Stimulated activated CD4-positive, alpha-beta T cell treated with anti-CD3 and anti-CD28 coated beads, Interleukin-2, amount 100 ng/mL, for 4 hours (primary cell): Measurements from ENCODE around the gene VPS33A.

Experiments used
- DNase-seq: peaks from one replicate; pipeline ENCODE4 v3.0.0-alpha.2; 2020; ENCODE audit warnings: low read depth

VPS33A gene

GRCh38 chr12:122250536-122250935 is 15.8 kb downstream of the VPS33A start:
- DNase-seq: no peak

DNA sequence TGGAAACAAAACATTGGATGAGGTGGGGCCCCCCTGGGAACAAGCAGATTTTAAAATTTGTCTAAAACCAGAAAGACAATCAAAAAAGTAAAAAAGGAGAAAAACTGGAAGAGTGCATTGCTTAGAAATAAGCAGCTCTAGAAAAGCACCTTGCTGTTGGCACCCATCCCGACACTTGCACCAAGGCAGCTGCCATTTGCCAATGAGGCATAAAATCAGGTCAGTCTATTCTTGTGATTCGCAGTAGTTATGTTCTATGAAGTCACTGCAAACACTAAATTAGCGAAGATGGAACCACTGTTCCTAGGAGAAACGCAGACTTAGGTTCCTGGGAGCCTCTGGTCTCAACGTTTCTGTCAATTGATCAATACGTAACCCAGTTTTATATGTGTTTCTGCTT is 16.2 kb downstream of the VPS33A start:
- DNase-seq: no peak

DNA sequence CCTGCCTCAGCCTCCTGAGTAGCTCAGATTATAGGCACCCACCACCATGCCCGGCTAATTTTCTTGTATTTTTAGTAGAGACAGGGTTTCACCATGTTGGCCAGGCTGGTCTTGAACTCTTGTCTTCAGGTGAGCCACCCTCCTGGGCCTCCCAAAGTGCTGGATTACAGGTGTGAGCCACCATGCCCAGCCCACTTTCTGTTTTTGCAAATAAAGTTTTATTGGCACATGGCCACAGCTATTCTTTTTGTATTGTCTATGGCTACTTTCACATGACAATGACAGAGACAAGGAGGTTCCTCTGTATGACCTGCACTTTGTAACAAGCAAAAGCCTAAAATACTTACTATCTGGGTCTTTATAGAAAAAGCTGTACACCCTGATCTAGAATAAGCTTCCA is 20.7 kb downstream of the VPS33A start:
- DNase-seq: no peak

- no peak for DNase-seq
Measured at GRCh38 chr12:122244565-122245371, 21.5 kb downstream of the VPS33A start.

DNA sequence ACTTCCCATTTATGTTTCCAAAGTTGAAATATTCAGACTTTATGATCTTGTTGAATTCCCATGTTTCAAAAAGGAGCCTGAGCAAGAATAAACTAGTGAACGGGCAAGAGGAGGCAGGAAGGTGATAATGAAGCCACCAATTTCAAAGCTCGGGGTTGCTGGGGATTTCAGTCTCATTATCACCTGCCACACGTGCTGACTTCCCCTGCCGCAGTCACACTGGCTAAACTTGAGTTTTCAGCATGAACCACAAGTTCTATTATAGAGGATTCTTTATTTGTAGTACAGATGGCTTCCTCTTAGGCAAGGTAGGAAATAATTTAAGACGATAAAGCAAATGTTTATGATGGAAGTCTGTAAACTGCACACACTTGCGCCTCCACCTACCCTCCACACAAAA is 22.3 kb downstream of the VPS33A start:
- DNase-seq: no peak

DNA sequence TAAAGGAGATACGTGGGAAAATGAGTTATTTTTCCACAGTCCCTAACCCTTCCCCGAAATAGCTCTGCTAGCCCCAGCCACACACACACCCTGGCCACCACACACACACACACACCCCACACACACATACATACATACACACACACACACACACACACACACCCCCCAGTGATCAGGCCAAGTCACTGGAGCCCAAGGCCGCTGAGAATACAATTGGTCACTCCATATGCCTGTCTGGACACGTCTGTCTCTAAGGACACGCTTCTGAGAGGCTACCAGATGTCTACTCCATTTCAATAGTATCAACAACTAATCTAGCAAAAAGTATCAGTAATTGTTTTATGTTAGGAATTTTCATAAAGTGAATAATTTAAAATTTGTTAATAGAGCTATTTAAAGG is 27.4 kb downstream of the VPS33A start:
- DNase-seq: no peak

- no peak for DNase-seq
Measured at GRCh38 chr12:122235741-122236140, 30.6 kb downstream of the VPS33A start.

GRCh38 chr12:122232691-122233090 is 33.6 kb downstream of the VPS33A start:
- no peak for DNase-seq

DNA sequence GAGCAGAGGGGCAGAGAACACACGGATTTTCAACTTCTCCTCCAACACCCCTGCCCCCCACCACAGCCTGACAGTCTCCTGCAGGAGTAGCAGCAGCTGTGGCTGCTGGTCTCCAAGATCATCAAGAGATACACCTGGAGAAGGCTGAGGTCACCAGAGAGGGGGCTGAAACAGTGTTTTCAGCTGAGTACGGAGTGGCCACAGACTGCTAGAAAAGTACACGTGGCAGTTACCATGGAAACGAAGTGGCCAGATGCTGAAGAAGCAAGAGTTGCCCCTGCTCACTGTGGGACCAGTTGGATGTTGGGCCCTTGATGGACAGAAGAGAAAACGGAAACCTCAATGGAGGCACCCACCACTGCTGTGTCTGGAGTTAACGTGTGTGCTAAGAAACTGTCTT is 35.5 kb downstream of the VPS33A start:
- no peak for DNase-seq

GRCh38 chr12:122228092-122228491 is 38.2 kb downstream of the VPS33A start:
- no peak for DNase-seq

DNA sequence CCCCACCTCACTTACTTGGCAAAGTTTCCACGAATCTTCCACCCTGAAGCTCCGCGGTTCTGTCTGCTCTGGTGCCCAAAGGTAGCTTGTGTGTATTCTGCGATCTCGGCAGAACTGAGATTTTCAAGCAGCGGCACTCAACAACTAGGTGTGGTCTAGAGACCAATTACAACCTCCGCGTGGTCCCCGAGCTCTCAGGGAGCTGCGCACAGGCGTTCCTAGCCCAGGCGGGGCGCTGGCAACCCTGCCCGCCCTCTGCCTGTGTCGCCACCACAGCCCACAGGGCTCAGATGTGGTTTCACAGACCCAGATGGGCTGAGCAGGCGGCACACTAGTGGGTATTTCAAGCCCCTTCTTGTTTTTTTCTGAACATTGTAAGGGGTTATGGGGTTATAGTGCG is 39.0 kb downstream of the VPS33A start:
- DNase-seq: no peak

GRCh38 chr12:122226366-122227125 is 39.7 kb downstream of the VPS33A start:
- no peak for DNase-seq

DNA sequence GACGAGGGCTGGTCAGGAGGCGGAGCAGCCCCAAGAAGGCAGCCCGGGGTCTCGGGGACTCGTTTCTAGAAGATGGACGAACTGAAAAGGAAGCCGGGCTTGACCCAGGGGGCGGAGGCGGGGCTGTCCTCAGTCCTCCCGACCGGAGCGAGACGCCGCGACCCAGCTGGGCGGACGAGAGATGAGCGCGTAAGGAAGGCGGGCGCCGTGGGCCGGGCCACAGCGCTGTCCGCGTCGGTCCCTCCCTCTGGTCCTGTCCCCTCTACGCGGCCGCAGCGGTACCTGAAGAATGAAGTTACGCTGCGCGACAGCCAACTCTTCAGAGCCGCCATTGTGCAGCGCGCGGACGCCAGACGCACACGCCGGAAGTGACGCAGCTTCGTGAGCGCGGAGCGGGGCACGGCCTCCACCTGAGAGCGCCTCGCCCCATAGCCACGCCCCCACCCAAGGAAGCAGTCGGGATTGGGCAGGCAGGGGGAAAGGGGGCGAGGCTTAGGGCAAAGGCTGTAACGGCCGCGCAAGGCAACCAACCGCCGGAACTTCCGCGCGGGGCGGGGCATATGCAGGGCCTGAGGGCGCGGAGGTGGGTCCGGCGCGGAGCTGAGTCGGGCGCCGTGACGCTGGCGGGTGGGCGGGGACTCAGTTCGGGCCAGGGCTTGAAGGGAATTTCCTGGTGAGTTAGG is 40.5 kb downstream of the VPS33A start, which contains the start of gene DIABLO:
Gene DIABLO, minus strand, starts transcription at position 370 of the 683 bp plus-strand sequence. Its CDS starts 38 bp downstream, at position 332.
- DNase-seq: peak; percentile 100

DNA sequence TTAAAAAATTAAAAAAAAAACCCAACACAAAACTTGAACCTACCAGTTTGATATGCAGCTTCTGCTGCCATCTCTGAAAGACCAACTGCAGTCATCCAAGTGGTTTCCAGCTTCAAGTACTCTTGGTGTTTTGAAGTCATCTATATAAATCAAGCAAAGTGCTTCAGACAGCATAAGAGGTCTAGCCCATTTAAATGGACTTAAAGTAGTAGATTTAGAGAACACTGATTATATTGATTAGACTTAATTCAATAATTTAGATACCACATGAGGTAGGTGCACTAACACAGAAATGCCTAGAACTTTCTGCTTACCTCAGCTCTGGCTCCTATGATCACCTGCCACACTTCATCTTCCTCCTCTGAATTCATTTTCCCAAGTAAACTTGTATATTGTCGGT is 49.8 kb downstream of the VPS33A start:
- DNase-seq: no peak

GRCh38 chr12:122215771-122216170 is 50.5 kb downstream of the VPS33A start:
- DNase-seq: no peak

DNA sequence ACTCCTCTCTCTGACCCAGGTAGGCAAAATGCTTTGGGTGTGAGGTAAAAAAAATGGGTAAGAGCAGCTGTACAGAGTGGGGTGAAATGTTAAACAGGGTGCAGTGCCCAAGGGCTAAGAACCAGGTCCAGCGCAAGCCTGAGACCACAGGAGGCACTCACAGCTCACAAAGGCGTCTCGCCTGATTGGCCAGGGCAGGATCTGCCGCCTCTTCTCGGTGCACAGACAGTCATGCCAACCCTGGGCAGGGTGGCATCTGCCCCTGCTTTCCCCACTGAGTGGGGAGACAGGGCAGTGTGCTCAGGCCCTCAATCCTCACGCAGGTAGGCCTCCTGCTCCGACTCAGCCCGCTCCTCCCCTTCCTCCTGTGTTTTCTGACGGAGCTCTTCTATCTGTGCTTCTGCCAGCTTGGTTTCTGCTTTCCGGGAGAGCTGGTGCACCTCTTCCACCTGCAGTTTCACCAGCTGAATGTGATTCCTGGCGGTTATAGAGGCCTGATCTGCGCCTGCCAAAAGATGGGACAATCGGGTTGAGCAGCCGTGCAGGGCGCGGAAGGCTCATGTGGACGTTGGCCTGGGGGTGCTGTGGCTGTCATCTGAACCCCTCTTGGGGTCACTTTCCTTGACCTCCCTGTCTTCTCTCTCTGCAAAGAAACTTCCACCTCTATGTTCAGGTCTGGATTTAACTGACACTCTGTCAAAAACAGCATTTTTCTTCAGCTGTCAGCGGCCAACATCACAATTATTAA is 58.0 kb downstream of the VPS33A start:
- no peak for DNase-seq

DNA sequence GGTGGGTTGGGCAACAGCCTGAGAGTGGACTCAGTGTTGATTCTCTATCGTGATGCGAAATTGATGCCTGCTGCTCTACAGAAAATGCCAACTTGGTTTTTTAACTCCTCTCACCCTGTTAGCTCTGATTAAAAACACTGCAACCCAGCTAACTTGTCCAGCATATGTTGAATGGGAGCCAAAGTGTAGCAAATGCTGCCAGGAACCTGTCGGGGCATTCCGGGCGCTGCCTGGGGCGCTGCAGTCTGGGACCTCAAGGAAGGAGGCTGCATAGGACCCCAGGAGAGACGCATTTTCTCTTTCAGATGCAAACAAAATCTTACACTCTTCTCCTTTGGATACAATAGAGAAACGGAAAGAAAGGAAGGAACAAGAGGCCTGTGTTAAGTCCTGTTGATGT is 58.9 kb downstream of the VPS33A start:
- no peak for DNase-seq

DNA sequence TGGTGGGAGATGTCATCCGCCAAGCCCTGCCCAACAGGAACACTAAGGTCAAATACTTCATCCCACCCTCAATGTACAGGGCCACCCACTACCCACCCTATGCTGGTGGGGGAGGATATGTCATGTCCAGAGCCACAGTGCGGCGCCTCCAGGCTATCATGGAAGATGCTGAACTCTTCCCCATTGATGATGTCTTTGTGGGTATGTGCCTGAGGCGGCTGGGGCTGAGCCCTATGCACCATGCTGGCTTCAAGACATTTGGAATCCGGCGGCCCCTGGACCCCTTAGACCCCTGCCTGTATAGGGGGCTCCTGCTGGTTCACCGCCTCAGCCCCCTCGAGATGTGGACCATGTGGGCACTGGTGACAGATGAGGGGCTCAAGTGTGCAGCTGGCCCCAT is 59.3 kb downstream of the VPS33A start:
- DNase-seq: no peak

DNA sequence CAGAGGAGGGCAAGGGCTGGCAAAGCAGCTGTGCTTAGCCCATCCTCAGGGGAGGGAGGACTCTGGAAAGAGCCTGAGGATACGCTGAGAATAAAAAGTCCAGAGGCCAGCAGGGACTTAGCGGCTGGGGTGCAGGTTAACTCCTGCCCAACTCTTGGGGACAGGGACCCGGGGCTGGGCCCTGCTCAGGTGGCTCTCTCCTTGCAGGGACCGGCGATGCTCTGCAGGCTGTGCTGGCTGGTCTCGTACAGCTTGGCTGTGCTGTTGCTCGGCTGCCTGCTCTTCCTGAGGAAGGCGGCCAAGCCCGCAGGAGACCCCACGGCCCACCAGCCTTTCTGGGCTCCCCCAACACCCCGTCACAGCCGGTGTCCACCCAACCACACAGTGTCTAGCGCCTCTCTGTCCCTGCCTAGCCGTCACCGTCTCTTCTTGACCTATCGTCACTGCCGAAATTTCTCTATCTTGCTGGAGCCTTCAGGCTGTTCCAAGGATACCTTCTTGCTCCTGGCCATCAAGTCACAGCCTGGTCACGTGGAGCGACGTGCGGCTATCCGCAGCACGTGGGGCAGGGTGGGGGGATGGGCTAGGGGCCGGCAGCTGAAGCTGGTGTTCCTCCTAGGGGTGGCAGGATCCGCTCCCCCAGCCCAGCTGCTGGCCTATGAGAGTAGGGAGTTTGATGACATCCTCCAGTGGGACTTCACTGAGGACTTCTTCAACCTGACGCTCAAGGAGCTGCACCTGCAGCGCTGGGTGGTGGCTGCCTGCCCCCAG is 60.0 kb downstream of the VPS33A start:
- no peak for DNase-seq

DNA sequence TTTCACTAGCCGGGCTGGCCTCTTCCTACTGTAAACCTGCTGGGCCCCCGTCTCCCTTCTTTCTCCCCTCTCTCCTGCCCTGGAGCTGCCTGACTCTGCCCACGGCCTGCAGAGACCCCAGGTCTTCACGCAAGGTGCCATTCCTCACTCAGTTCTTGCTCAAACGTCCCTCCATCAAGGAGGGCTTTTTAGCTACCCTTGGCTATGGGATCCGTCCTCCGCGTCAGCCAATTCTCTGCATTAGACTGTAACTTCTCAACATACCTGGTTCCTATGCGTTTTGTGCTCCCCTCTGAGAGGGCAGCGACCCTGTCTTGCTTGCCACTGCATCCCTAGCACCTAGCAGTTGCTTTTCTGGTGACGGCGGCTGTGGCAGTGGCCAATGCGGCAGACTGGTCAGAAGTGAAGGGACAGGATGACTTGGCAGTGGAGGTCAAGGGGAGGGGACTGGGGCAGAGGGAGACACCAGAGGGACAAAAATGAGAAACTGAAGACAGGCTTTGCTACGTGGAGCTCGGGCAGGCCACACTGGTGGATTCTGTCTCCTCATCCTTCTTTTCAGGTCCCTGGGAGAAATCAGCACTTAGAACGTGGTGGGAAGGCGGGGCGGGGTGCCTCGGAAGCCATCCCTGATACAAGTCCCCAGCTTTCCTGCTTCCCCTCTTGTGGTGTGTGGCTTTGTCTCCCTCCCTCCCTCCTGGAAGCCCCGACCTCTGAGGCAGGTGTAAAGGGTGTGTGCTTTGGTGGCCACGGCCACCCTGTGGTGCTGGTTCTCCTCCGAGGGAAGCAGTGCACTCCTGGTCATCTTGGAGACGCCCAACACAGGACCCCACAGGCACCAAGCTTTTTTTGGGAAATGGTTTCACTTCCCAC is 61.0 kb downstream of the VPS33A start:
- no peak for DNase-seq
